HL-60 (cell line): ENCODE data around the gene HAO1.

ENCODE experiments used
- POLR2AphosphoS5 ChIP-seq: IDR thresholded peaks from 2 replicates; pipeline ENCODE4 v1.6.1; 2012; ENCODE audit warnings: low read depth
- TF ChIP-seq, protein P1 (sequence below): IDR thresholded peaks from one replicate; pipeline ENCODE4 v1.5.1; 2011; ENCODE audit warnings: low read length, control low read depth, inconsistent platforms; ENCODE audit not compliant: insufficient read depth

DNA sequence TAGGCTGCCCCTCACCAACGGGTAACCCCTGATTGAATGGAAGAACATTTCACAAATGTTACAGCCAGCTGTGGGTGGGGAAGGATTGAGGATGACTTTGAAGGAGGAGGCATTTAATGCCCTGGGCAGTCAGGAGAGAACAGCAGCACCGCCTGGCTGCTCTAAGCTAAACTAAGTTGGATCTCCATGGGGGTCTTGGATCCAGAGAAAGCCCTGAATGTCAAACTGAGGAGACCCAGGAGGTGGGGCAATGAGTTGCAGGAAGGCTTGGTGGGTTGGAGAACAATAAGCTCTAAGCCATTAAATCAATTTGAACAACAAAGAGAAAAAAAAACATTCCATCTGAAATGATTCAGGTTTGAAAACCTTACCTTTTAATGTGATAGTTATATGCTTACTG, 43.9 kb upstream of the HAO1 start:
- TF ChIP-seq, protein P1, sequence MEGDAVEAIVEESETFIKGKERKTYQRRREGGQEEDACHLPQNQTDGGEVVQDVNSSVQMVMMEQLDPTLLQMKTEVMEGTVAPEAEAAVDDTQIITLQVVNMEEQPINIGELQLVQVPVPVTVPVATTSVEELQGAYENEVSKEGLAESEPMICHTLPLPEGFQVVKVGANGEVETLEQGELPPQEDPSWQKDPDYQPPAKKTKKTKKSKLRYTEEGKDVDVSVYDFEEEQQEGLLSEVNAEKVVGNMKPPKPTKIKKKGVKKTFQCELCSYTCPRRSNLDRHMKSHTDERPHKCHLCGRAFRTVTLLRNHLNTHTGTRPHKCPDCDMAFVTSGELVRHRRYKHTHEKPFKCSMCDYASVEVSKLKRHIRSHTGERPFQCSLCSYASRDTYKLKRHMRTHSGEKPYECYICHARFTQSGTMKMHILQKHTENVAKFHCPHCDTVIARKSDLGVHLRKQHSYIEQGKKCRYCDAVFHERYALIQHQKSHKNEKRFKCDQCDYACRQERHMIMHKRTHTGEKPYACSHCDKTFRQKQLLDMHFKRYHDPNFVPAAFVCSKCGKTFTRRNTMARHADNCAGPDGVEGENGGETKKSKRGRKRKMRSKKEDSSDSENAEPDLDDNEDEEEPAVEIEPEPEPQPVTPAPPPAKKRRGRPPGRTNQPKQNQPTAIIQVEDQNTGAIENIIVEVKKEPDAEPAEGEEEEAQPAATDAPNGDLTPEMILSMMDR: no peak
- no peak for TF ChIP-seq POLR2AphosphoS5
